CMK (cell line): ENCODE results near the gene PCDHGA2.
"Not testable (repeated sequence)": the region's sequence is repeated elsewhere in the genome, so short reads cannot be mapped to it uniquely, and the experiment has no call there.

Experiments
- DNase-seq: peaks from one replicate; pipeline ENCODE4 v3.0.0-alpha.2; 2010; ENCODE audit warnings: low read depth

Gene PCDHGA2

GRCh38 chr5:141383345-141383744, 44.8 kb downstream of the PCDHGA2 start:
- no peak for DNase-seq

DNA sequence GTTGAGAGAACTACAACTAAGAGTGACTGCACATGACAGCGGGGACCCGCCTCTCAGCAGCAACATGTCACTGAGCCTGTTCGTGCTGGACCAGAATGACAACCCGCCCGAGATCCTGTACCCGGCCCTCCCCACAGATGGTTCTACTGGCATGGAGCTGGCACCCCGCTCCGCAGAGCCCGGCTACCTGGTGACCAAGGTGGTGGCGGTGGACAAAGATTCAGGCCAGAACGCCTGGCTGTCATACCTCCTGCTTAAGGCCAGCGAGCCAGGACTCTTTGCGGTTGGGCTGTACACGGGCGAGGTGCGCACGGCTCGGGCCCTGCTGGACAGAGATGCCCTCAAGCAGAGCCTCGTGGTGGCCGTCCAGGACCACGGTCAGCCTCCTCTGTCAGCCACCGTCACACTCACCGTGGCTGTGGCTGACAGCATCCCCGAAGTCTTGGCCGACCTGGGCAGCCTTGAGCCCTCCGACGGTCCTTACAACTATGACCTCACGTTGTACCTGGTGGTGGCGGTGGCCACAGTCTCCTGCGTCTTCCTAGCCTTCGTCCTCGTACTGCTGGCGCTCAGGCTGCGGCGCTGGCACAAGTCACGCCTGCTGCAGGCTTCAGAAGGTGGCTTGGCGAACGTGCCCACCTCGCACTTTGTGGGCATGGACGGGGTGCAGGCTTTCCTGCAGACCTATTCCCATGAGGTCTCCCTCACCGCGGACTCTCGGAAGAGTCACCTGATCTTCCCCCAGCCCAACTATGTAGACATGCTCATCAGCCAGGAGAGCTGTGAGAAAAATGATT, 46.1 kb downstream of the PCDHGA2 start:
- DNase-seq: no peak

GRCh38 chr5:141387557-141388311, 49.2 kb downstream of the PCDHGA2 start, which contains the start of gene PCDHGB4:
PCDHGB4 (plus strand) TSS chr5:141387698; CDS start chr5:141387885, 187 bp downstream.
- not testable (repeated sequence) for DNase-seq

DNA sequence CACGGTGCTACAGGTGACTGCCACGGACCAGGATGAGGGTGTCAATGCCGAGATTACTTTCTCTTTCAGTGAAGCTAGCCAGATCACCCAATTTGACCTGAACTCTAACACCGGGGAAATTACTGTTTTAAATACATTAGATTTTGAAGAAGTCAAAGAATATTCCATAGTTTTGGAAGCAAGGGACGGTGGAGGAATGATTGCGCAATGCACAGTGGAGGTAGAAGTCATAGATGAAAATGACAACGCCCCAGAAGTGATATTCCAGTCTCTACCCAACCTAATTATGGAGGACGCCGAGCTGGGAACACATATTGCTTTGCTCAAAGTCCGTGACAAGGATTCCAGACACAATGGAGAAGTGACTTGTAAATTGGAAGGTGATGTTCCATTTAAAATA, 50.1 kb downstream of the PCDHGA2 start:
- DNase-seq: no peak

- no peak for DNase-seq
These were observed 50.8 kb downstream of the PCDHGA2 start for GRCh38 chr5:141389153-141390042.

GRCh38 chr5:141392429-141393198, 54.1 kb downstream of the PCDHGA2 start, which contains the start of gene PCDHGA8:
PCDHGA8 (plus strand) TSS chr5:141392633; CDS start chr5:141392814, 181 bp downstream.
- no peak for DNase-seq
